Mucosa of stomach (tissue), 1 donor: ENCODE results near the gene PLEK2.
"Not testable (repeated sequence)": the region's sequence is repeated elsewhere in the genome, so short reads cannot be mapped to it uniquely, and the experiment has no call there.

Source experiments
- H3K27me3 ChIP-seq: one replicate; pipeline ENCODE4 v1.7.0; 2013; ENCODE audit warnings: mild to moderate bottlenecking, low read length; ENCODE audit not compliant: control insufficient read depth, insufficient read depth
- H3K36me3 ChIP-seq: one replicate; pipeline ENCODE4 v1.7.0; 2013; ENCODE audit warnings: low read length; ENCODE audit not compliant: control insufficient read depth, insufficient read depth
- H3K4me1 ChIP-seq: one replicate; pipeline ENCODE4 v1.7.0; 2013; ENCODE audit warnings: mild to moderate bottlenecking, low read length; ENCODE audit not compliant: control insufficient read depth, insufficient read depth
- H3K4me3 ChIP-seq: one replicate; pipeline ENCODE4 v1.7.0; 2013; ENCODE audit warnings: low read length
- H3K9ac ChIP-seq: one replicate; pipeline ENCODE4 v1.7.0; 2013; ENCODE audit warnings: mild to moderate bottlenecking, low read length, moderate library complexity
- H3K9me3 ChIP-seq: one replicate; pipeline ENCODE4 v1.7.0; 2013; ENCODE audit warnings: mild to moderate bottlenecking, low read length, moderate library complexity; ENCODE audit not compliant: control insufficient read depth
- donor health status: Pancreatic carcinoma.

The PLEK2 gene

DNA sequence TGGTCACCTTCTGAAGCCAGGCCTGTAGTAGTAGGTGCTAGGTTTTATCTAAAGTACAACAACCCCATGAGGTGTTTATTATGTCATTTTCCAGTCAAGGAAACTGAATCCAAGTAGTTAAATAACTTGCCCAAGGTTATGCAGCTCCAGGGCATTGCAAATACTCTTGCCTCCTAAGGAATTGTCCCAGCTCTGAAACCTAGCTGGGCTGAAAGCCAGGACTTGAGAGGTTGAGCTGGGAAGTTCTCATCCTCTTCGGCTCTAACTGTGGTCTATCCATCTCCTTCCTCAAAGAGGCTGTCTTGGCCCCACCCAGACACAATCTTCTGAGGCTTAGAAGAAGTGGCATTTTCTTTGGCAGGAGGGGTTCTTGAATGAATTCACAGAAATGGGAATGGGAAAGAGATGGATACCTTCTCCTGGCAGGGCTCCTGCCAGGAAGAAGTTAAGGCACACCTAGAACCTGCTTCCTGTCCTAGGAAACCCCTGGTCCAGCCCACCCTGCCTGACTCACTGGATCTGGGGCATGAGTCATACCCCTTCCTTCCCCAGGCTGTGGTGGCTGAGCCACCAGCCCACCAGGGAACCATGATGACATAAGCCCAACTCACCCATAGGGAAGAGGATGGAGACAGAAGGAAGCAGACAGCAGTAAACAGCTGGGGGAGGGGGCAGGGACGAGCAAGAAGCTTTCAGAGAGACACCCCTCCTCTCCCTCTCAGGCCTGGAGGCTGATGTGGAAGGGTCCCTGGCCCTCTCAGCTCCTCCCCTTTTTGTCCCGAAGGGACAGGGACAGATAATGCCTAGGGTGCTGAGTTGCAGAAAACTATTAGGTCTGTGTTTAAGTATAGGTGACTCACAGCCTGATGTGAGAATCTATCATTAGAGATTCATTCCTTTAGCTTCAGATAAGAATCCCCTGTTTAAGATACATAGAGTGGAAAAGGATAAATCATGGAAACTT, 2.1 kb upstream of the PLEK2 start:
- Histone ChIP-seq H3K4me1 (peaks cover 52% of the 10 kb centered on the region), H3K9ac (no peak overlapping the region), H3K9me3 (no peaks in the 10 kb centered on the region), H3K4me3 (no peak overlapping the region), H3K36me3 (no peaks in the 10 kb centered on the region), H3K27me3 (no peaks in the 10 kb centered on the region)

GRCh38 chr14:67411370-67411769, 595 bp downstream of the PLEK2 start:
- peak overlapping the region; percentile 80 for H3K9ac ChIP-seq
- no peaks in the 10 kb centered on the region for H3K9me3 ChIP-seq
- H3K27me3 ChIP-seq: no peaks in the 10 kb centered on the region
- peak overlapping the region; percentile 42 for H3K4me3 ChIP-seq
- H3K4me1 ChIP-seq: peaks cover 38% of the 10 kb centered on the region
- H3K36me3 ChIP-seq: no peaks in the 10 kb centered on the region

DNA sequence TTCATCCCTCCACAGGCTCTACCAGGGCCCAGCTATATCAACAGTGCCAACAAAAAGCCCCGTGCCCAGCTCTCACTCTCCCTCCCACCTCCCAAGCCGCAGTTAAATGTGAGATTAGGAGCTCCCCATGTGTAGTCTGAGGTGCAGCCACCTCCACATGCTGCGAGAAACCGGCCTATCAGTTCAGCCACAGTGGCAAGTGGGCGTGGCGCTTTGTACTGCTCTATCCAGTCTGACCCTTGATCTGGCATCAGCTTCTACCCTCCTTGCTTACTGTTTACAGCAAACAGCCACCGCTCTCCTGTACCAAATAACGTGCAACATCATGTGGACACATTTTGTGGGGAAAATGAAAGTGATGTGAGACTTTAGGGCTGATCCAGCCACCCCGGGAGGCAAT, 1.7 kb downstream of the PLEK2 start:
- Histone ChIP-seq H3K9me3 (no peaks in the 10 kb centered on the region), H3K27me3 (no peaks in the 10 kb centered on the region), H3K36me3 (no peaks in the 10 kb centered on the region), H3K4me1 (peaks cover 34% of the 10 kb centered on the region), H3K9ac (peak overlapping the region; percentile 37), H3K4me3 (no peak overlapping the region)

- peaks cover 33% of the 10 kb centered on the region for H3K4me1 ChIP-seq
- H3K9ac ChIP-seq: no peak overlapping the region
- H3K4me3 ChIP-seq: no peak overlapping the region
- no peaks in the 10 kb centered on the region for H3K9me3 ChIP-seq
- H3K27me3 ChIP-seq: no peaks in the 10 kb centered on the region
- no peaks in the 10 kb centered on the region for H3K36me3 ChIP-seq
Measured at GRCh38 chr14:67409461-67409860, 2.5 kb downstream of the PLEK2 start.

GRCh38 chr14:67408122-67408801, 3.7 kb downstream of the PLEK2 start:
- H3K4me3 ChIP-seq, H3K9ac ChIP-seq, H3K9me3 ChIP-seq, H3K36me3 ChIP-seq, H3K27me3 ChIP-seq: not testable (repeated sequence)
- H3K4me1 ChIP-seq: peaks cover 22% of the 10 kb centered on the region

DNA sequence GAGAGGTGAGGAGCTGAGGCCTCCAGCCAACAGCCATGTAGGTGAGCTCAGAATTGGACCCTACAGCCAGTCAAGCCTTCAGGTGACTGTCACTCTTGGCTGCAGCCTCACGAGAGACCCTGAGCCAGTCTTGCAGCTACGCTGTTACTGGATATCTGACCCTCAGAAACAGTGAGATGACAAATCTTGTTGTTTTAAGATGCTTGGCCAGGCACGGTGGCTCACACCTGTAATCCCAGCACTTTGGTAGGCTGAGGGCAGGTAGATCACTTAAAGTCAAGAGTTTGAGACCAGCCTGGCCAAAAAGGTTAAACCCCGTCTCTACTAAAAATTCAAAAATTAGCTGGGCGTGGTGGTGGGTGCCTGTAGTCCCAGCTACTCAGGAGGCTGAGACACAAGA, 6.2 kb downstream of the PLEK2 start:
- H3K9ac ChIP-seq: no peak overlapping the region
- no peaks in the 10 kb centered on the region for H3K27me3 ChIP-seq
- H3K36me3 ChIP-seq: no peaks in the 10 kb centered on the region
- no peaks in the 10 kb centered on the region for H3K9me3 ChIP-seq
- H3K4me3 ChIP-seq: no peak overlapping the region
- H3K4me1 ChIP-seq: peaks cover 15% of the 10 kb centered on the region

- H3K4me1 ChIP-seq: no peaks in the 10 kb centered on the region
- H3K9ac ChIP-seq: no peak overlapping the region
- peaks cover 3% of the 10 kb centered on the region for H3K36me3 ChIP-seq
- no peak overlapping the region for H3K4me3 ChIP-seq
- no peaks in the 10 kb centered on the region for H3K27me3 ChIP-seq
- H3K9me3 ChIP-seq: no peaks in the 10 kb centered on the region
Measured at GRCh38 chr14:67400434-67400833, 11.5 kb downstream of the PLEK2 start.

DNA sequence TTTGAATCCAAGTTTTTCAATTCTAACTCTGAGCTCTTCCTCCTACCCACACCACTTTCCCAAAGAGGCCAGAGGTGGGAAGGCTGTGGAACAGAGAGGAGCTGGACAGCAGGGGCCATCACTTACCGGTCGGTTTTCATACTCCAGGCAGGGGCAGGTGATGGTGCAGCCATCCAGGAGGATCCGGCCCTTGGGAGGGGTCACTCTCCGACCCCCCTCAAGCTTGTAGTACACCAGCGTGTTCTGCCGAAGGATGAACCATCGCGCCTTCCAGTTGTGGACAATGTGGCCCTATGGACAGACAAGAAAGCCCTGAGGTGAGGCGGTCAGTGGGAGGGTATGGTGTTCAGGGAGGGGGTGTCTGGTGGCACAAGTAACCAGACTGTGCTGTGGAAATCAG, 14.4 kb downstream of the PLEK2 start:
- Histone ChIP-seq H3K36me3 (peaks cover 8% of the 10 kb centered on the region), H3K4me1 (no peaks in the 10 kb centered on the region), H3K9ac (no peak overlapping the region), H3K4me3 (no peak overlapping the region), H3K9me3 (no peaks in the 10 kb centered on the region), H3K27me3 (no peaks in the 10 kb centered on the region)

DNA sequence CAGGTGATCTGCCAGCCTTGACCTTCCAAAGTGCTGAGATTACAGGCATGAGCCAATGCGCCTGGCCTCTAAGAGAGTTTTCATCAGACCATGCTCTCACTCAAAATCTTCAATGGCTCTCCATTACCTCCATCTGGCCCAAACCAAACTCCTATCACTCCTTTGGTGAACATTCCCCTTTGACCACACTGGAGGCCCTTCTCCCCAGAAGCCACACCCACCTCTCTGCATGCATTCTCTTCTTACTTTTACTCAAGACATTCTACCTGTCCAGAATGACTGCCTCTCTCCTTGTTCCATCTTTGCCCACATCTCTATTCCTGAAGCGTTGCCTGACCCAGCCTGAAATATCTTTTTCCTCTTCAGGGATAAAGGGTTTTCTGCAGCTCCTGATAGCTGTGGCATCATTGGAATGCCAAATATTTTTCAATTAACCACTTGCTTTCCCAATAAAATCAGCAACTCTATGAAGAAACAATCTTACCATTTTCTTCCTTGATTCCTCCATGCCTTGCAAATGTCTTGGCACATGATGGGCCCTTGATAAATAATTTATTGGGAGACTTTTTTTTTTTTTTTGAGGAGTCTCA, 15.5 kb downstream of the PLEK2 start:
- Histone ChIP-seq H3K27me3 (no peaks in the 10 kb centered on the region), H3K9me3 (no peaks in the 10 kb centered on the region), H3K36me3 (peaks cover 8% of the 10 kb centered on the region), H3K9ac (no peak overlapping the region), H3K4me3 (no peak overlapping the region), H3K4me1 (no peaks in the 10 kb centered on the region)

DNA sequence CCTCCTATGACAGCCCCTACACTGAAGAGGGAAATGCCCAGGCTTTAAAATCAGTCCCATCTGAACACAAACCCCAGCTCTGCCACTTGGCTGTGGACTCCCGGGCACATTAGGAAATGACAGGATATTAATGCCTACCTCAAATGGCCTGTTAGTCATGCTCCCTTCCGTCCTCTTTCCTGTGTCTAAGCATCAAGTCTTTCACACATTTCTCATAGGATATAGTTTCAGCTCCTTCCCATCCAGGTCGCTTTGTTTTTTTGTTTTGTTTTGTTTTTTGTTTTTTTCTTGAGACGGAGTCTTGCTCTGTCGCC, 16.1 kb downstream of the PLEK2 start:
- Histone ChIP-seq H3K36me3 (peaks cover 8% of the 10 kb centered on the region), H3K27me3 (no peaks in the 10 kb centered on the region)

GRCh38 chr14:67395086-67395875, 16.7 kb downstream of the PLEK2 start:
- Histone ChIP-seq H3K4me1 (no peaks in the 10 kb centered on the region), H3K27me3 (no peaks in the 10 kb centered on the region)

More for the DNA sequence above, 16.1 kb downstream of the PLEK2 start:
- Histone ChIP-seq H3K4me1 (no peaks in the 10 kb centered on the region), H3K4me3 (no peak overlapping the region), H3K9me3 (no peaks in the 10 kb centered on the region), H3K9ac (no peak overlapping the region)

More at GRCh38 chr14:67395086-67395875, 16.7 kb downstream of the PLEK2 start:
- H3K36me3 ChIP-seq: peaks cover 10% of the 10 kb centered on the region
- H3K4me3 ChIP-seq: no peak overlapping the region
- no peak overlapping the region for H3K9ac ChIP-seq
- no peaks in the 10 kb centered on the region for H3K9me3 ChIP-seq
